ENCODE results near the gene LDB3. TPM values are rescaled to one million over a fixed set of nuclear protein-coding genes. Genes with fewer than 3 reads are reported as not detected.
A peak's percentile ranks its signal among the peaks of the same experiment; 100 is the strongest.

LDB3 gene
- total and polyA plus RNA-seq, 2 of the 8 experiments (the other 6 are each of a cell fraction or from before 2014, with no cell fraction given): 0.20 to 0.43 TPM

DNA sequence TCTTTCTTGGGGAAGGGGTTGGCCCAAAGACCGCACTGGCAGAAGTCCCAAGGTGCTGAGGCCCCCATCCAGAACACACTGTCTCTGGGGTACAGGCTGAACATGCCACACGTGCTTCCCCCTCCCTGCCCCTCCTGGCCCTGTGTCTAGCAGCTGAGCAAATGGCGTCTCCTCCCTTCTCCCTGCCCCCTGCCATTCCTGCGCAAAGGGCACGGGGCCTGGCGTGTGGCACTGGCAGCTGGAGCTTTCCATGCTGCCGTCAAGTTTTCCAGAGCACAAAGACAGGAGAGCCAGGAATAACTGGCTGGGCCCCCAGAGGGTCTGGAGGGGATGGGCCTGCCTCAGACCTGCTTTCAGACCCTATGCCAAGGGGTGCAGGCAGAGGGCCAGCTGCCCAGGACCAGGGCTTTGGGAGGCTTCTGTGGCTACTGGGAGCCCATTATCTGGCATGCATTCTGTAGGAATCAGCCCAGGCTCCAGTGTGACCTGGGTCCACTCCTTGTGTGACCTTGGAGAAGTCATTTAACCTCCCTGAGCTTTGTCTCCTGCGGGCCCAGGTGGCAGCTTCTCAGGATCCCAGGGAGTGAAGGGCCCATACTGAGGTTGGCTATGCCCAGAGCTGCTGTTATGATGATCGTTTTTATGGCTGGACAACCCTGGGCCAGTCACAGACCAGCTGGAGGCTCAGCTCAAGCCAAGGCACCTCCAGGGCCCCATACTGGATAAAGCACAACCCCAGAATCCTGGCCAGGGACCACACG, 710 bp upstream of the LDB3 start:
- Histone ChIP-seq H3K4me3 (ENCODE audit: extremely low read depth in 1 of 4, insufficient read depth in 2 of 4, low read depth in 3 of 4, low read length in 4 of 4) (no peak overlapping the region), H2BK5ac (ENCODE audit: low read depth, low read length) (no peak overlapping the region), H4K20me1 (replicated peaks in 1 of 2; ENCODE audit: control insufficient read depth in 1 of 2, insufficient read depth in 2 of 2, low read length in 2 of 2) (no peaks in the 10 kb centered on the region), H3K27me3 (replicated peaks in 1 of 4; ENCODE audit: control insufficient read depth in 3 of 4, extremely low read depth in 1 of 4, insufficient read depth in 3 of 4, low read length in 3 of 4) (no peaks in the 10 kb centered on the region), H2BK20ac (ENCODE audit: low read length) (no peak overlapping the region), H2BK15ac (ENCODE audit: low read length) (0 out of 2 replicates have a peak overlapping the region, but pooled peaks have one; percentile 61), H2AFZ (ENCODE audit: low read length) (no peak overlapping the region), H3K9ac (replicated peaks in 1 of 4; ENCODE audit: extremely low read depth in 1 of 4, low read depth in 3 of 4, low read length in 3 of 4) (no peak overlapping the region), H3K14ac (ENCODE audit: insufficient read length) (no peak overlapping the region), H2AK5ac (ENCODE audit: low read depth, low read length) (no peak overlapping the region), H3K79me1 (ENCODE audit: low read depth, low read length) (no peaks in the 10 kb centered on the region), H3K79me2 (ENCODE audit: control insufficient read depth in 1 of 2, insufficient read depth in 2 of 2, low read length in 2 of 2) (no peaks in the 10 kb centered on the region), H3K9me3 (ENCODE audit: insufficient read depth in 2 of 2, low read depth in 1 of 2, low read length in 1 of 2) (no peaks in the 10 kb centered on the region), H2BK120ac (replicated peaks; ENCODE audit: low read depth, low read length) (no peak overlapping the region), H3K4me2 (ENCODE audit: insufficient read depth in 1 of 2, low read depth in 2 of 2, low read length in 2 of 2) (no peak overlapping the region), H4K5ac (ENCODE audit: insufficient read length, low read depth, low read length) (no peak overlapping the region), H3K4me1 (replicated peaks in 1 of 4; ENCODE audit: control insufficient read depth in 3 of 4, insufficient read depth in 4 of 4, low read length in 3 of 4) (peaks cover 3 to 24% (median 14%) of the 10 kb centered on the region in 4 experiments), H3K23me2 (ENCODE audit: low read depth, low read length) (no peaks in the 10 kb centered on the region), H3K4ac (replicated peaks; ENCODE audit: insufficient read length, low read depth, low read length) (no peak overlapping the region), H3K36me3 (ENCODE audit: control insufficient read depth in 2 of 4, insufficient read depth in 4 of 4, low read length in 3 of 4) (no peaks in the 10 kb centered on the region), H3K18ac (ENCODE audit: extremely low read depth, low read length) (no peak overlapping the region), H3K27ac (ENCODE audit: low read depth, low read length) (no peak overlapping the region), H3K56ac (replicated peaks; ENCODE audit: insufficient read length, low read depth, low read length) (no peak overlapping the region), H4K8ac (ENCODE audit: extremely low read depth, insufficient read depth, low read length) (no peak overlapping the region), H4K91ac (replicated peaks; ENCODE audit: insufficient read length, low read length) (no peak overlapping the region), H2BK12ac (ENCODE audit: low read depth, low read length) (no peak overlapping the region), H3K23ac (ENCODE audit: insufficient read length) (no peak overlapping the region)
- no peak for TF ChIP-seq SRF (IDR thresholded peaks at IDR 0.05; ENCODE audit: low read depth, low read length)
- TF ChIP-seq HDAC6 (IDR thresholded peaks at IDR 0.05; ENCODE audit: low read depth, low read length): no peak
- TF ChIP-seq TAF1 (IDR thresholded peaks at IDR 0.05; ENCODE audit: low read depth, low read length): no peak
- no peak for TF ChIP-seq GTF2F1 (IDR thresholded peaks at IDR 0.05; ENCODE audit: borderline replicate concordance, low read depth, low read length)
- no peak for TF ChIP-seq HDAC2 (IDR thresholded peaks at IDR 0.05; ENCODE audit: borderline replicate concordance in 1 of 2, low read depth in 2 of 2, low read length in 2 of 2)
- no peak for TF ChIP-seq KDM4A (IDR thresholded peaks at IDR 0.05; ENCODE audit: low read depth, low read length, severe bottlenecking)
- no peak for TF ChIP-seq CREB1 (IDR thresholded peaks at IDR 0.05)
- no peak for TF ChIP-seq JUND (IDR thresholded peaks at IDR 0.05; ENCODE audit: low read length)
- no peak for TF ChIP-seq EGR1 (IDR thresholded peaks at IDR 0.05; ENCODE audit: borderline replicate concordance, low read depth, low read length)
- TF ChIP-seq TBP (IDR thresholded peaks at IDR 0.05; ENCODE audit: low read depth, low read length): no peak
- CTCF ChIA-PET (ENCODE audit: partially characterized antibody): interaction anchor here (0.5 to 13.4 kb wide), 10 partner anchors 8 to 475 kb away, joined by 3 to 105 read pairs (median 3); no protein-coding TSS in a partner anchor
- POLR2A ChIA-PET (ENCODE audit: partially characterized antibody): interaction anchor here (0.6 to 1.2 kb wide), 3 partner anchors 14 to 689 kb away, joined by 3 read pairs; no protein-coding TSS in a partner anchor
- 87% methylated on average over 10 of the region's 10 CpGs; no CpG with 5 or more reads in 1 of the 2 experiments for WGBS, 2 experiments (ENCODE audit: extremely low coverage in 1 of 2, insufficient coverage in 1 of 2, insufficient read length in 1 of 2, insufficient replicate concordance in 2 of 2, low coverage in 1 of 2, low lambda C conversion rate in 2 of 2, missing lambda C conversion rate in 1 of 2)
- DNase-seq (ENCODE audit: low read depth in 1 of 2, low spot score in 2 of 2) (no peak), FAIRE-seq (no peak)

Data from H1 (cell line).